ENCODE measurements around the gene ARL11.
"Not testable (repeated sequence)": the region's sequence is repeated elsewhere in the genome, so short reads cannot be mapped to it uniquely, and the experiment has no call there.

The ARL11 gene

DNA sequence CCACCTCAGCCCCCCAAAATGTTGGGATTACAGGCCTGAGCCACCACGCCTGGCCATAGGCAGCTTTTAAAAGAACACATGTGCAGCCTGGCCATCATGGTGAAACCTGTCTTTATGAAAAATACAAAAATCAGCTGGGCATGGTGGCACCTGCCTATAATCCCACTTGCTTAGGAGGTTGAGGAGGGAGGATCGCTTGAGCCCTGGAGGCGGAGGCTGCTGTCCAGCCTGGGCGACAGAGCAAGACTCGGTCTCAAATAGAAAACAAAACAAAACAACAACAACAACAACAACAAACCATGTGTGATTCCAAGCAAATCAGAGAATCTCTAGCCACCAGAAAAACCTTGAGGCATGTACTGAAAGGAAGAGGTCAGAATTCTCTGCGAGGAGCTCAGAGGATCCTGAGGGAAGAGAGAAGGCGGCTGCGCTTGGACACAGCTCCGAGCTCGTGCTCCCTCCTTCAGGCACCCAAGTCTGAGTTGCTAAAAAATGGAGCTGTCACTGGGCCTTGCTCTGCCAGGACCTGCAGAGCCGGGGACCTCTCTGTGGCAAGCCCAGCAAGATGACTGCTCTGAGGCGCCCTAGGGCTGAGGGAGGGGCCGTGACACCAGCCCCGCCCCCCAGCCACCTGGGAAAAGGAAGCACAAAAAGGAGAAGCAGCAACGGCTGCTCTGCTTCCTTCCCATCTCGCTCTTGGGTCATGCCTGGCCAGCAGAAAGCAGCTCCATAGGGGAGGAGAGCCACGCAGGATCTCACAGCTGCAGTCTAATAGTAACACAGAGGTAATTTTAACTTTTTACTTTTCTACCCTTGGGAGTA lies at the start of gene ARL11:
ARL11 (plus strand) TSS at position 677 of the 822 bp plus-strand sequence. CDS start 1,941 bp downstream, outside the sequence.
- TF ChIP-seq GATA1 (IDR thresholded peaks at IDR 0.05; ENCODE audit: low read depth, low read length), result no peak
- no peak for TF ChIP-seq POLR2A (IDR thresholded peaks at IDR 0.05; ENCODE audit: low read length)

DNA sequence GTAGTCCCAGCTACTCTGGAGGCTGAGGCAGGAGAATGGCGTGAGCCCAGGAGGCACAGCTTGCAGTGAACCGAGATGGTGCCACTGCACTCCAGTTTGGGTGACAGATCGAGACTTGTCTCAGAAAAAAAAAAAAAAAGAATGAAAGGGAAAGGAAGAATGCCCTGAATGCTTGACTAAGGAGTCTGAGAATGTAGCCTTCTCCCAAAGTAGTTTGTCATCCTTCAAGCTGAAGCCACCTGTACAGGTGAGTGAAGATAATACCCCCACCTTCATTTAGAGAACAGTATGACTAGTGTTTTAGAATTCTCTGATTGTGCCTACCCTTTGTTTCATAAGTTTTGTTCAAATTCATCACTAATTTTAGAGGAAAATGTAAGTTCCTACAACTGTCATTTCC lies 48.8 kb upstream of the ARL11 start:
- no peak for DNase-seq
- no peak for TF ChIP-seq POLR2A (IDR thresholded peaks at IDR 0.05; ENCODE audit: low read length)

More for the DNA sequence above, at the start of gene ARL11:
- peak; percentile 13 to 19 for DNase-seq

DNA sequence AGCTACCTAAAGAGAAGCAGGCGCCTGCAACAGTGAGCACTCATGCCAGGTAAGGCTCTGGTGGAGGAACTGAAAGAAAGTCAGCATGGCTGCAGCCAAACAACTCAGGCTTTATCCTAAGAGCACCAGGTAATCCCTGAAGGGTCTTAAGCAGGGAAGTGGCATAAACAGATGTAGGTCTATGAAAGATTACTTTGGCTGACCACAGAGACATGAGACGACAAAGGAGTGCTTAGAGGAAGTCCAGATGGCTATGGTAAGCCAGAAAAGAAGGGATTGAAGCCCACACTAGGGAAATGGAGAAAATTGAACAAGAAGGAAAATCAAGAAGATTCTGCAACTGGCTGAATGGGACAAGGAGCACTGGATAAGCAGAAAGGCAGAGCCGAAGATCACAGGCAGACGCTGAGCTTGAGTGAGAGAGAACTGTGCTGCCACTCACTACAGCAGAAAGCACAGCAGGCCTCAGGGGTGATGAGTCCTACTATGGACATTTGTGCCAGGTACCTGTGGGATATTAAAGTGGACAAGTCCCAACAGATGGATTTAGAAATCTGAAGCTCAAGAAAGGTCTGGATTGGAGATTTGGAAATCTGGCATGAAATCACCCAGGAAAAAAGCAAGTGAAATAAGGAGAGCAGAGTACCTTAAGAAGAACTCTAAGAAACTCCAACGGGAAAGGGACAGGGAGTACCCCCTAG lies 47.2 kb upstream of the ARL11 start:
- no peak for DNase-seq
- TF ChIP-seq POLR2A (IDR thresholded peaks at IDR 0.05; ENCODE audit: low read length) (no peak), GATA1 (IDR thresholded peaks at IDR 0.05; ENCODE audit: low read depth, low read length) (no peak)

DNA sequence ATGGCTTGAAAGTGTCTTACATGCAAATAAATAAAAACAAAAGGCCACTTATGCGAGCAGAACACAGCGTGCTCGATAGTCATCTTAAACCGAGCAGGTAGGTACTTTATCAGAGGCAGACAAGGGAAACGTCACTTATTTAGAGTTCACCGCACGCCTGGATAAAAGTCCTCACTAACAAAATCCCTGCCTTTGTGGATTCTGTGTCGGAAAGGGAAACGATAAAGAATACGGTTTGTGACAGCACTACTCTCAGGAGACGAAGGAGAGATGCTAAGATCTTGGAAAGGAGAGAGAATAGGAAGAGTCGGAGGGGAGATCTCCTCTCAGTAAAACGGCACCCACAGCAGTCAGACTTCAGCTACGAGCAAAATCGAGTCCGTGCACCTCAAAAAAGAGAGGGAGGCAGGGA lies 43.5 kb upstream of the ARL11 start:
- DNase-seq, result peak; percentile 42 to 52
- no peak for TF ChIP-seq POLR2A (IDR thresholded peaks at IDR 0.05; ENCODE audit: low read length)
- no peak for TF ChIP-seq GATA1 (IDR thresholded peaks at IDR 0.05; ENCODE audit: low read depth, low read length)

DNA sequence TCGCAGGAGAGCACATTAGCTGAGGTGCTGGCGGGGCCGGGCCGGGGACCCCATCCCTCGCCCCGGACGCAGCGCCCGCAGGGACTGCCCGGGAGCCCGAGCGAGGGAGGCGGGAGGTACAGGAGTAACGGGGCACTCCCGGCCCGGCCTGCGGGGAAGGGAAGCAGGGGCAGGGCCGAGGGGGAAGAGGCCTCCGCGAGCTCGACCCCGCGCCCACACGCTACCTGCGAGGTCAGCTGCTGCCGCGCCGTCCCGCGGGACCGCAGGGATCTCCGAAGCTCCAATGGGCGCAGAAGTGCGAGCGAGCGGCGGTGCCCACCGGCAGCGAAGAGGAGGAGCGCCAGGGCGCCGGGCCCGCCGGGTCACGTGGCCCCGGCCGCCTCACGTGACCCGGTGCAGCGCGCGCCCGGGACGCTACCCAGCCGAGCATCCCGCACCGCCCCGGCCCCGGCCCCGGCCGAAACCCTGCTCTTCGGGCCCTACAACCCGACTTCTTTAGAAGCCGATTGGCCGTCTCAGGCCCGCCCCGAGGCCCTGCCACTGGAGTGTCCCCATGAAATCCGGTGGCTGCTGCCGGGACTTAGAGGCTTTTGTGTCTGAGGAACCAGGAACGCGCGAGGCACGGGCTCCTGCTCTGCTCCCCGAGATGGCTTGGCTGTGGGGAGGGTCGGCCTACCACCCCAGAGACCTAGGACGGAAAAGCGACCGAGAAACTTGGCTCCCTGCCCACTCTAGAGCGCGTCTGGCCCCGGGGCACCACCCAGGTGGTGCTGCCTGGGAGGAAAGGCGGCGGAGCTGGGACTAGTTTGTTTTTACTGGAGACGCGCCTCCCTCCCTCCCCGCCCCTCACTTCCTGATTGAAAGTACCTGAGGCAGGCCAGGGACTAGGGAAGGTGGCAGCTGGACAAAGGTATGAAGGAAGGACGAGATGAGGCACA lies 42.8 kb upstream of the ARL11 start, which contains the start of gene RCBTB1:
RCBTB1 (minus strand) TSS at position 339 of the 938 bp plus-strand sequence. CDS start 18,279 bp downstream, outside the sequence.
- TF ChIP-seq GATA1 (IDR thresholded peaks at IDR 0.05; ENCODE audit: low read depth, low read length), result no peak
- peak; percentile 66 for TF ChIP-seq POLR2A (IDR thresholded peaks at IDR 0.05; ENCODE audit: low read length)

DNA sequence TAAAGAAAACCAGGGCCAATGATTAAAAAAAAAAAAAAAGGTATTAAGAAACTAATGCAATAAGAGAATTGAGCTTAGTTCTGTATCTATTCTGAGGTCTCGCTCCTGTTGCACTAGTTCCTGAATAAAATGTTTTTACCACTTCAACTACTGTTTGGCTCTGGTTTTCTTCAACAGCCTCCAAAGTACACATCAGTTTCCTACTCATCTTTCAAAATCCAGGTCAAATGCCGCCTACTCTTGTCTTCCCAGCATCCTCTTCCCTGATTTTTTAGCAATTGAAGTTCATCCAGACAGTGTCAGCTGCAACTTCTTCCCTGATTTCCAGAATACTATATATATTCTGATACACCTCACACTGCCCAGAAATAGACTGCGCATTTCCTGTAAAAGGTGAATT lies 41.6 kb upstream of the ARL11 start:
- no peak for DNase-seq
- TF ChIP-seq GATA1 (IDR thresholded peaks at IDR 0.05; ENCODE audit: low read depth, low read length), result no peak
- no peak for TF ChIP-seq POLR2A (IDR thresholded peaks at IDR 0.05; ENCODE audit: low read length)

More for the DNA sequence above, 42.8 kb upstream of the ARL11 start, which contains the start of gene RCBTB1:
- peak; percentile 82 to 88 for DNase-seq

DNA sequence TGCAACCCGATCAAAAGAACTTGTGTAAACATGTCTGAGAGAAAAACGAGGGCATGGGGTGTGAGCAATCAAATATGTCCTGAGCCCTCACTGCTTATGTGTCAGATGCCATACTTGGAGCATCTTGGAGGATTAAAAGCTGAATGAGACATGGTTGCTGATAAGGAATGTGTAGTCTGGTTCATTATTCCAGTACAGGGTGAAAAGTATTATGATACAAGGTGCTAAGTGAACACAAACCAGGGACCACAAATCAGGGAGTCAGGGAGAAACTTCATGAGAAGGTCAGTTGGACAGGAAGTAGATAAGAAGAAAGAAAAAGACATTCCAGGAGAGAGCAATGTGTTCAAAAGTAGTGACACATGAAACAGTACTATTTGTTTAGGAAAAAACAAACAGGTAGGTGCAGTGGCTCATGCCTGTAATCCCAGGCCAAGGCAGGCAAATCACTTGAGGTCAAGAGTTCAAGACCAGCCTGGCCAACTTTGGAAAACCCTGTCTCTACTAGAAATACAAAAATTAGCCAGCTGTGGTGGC lies 40.9 kb upstream of the ARL11 start:
- no peak for TF ChIP-seq POLR2A (IDR thresholded peaks at IDR 0.05; ENCODE audit: low read length)
- no peak for TF ChIP-seq GATA1 (IDR thresholded peaks at IDR 0.05; ENCODE audit: low read depth, low read length)
- no peak for DNase-seq

GRCh38 chr13:49590714-49591113 lies 37.6 kb upstream of the ARL11 start:
- DNase-seq, result not testable (repeated sequence)

- DNase-seq, result not testable (repeated sequence)
Measured at GRCh38 chr13:49593876-49594275, 34.4 kb upstream of the ARL11 start.

DNA sequence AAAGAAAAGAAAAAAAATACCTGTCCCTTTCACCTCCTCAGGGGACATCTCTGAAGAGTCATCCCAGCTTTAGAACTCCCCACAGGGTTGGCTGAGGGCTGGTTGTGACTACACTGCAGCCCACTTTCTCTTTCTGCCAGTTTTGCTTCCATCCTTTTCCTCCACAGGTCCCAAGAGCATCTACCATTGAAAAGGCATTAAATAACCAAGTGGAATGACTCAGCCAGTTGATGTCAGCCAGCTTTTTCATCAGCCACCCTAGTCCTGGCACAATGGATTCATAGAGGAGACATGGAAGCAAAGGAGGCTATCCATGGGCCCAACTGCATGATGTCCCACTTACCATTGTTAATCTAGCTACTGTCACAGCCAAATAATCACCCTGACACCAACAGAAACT lies 33.7 kb upstream of the ARL11 start:
- no peak for DNase-seq
- TF ChIP-seq POLR2A (IDR thresholded peaks at IDR 0.05; ENCODE audit: low read length) (no peak), GATA1 (IDR thresholded peaks at IDR 0.05; ENCODE audit: low read depth, low read length) (no peak)

GRCh38 chr13:49596221-49596620 lies 32.1 kb upstream of the ARL11 start:
- no peak for TF ChIP-seq POLR2A (IDR thresholded peaks at IDR 0.05; ENCODE audit: low read length)
- TF ChIP-seq GATA1 (IDR thresholded peaks at IDR 0.05; ENCODE audit: low read depth, low read length), result no peak

GRCh38 chr13:49597043-49597641 lies 31.2 kb upstream of the ARL11 start:
- peak; percentile 64 to 91 for DNase-seq
- peak; percentile 75 for TF ChIP-seq GATA1 (IDR thresholded peaks at IDR 0.05; ENCODE audit: low read depth, low read length)
- TF ChIP-seq POLR2A (IDR thresholded peaks at IDR 0.05; ENCODE audit: low read length), result no peak

More at GRCh38 chr13:49596221-49596620, 32.1 kb upstream of the ARL11 start:
- peak; percentile 38 to 74 for DNase-seq

- TF ChIP-seq POLR2A (IDR thresholded peaks at IDR 0.05; ENCODE audit: low read length) (no peak), GATA1 (IDR thresholded peaks at IDR 0.05; ENCODE audit: low read depth, low read length) (no peak)
- no peak for DNase-seq
Measured at GRCh38 chr13:49602005-49602404, 26.3 kb upstream of the ARL11 start.

GRCh38 chr13:49602615-49603014 lies 25.7 kb upstream of the ARL11 start:
- DNase-seq, result not testable (repeated sequence)

Data from erythroblast (primary cell).